Hepatocyte (in vitro differentiated cells): Measurements from ENCODE around the gene MGMT.

Experiments used
- CTCF ChIP-seq: fragments of 200-600 bp; sonication (generic); IDR thresholded peaks from 2 replicates; pipeline ENCODE4 v1.5.1; 2016; ENCODE audit warnings: antibody characterized with exemption, mild to moderate bottlenecking; ENCODE audit not compliant: poor library complexity
- EZH2 ChIP-seq: fragments of 200-600 bp; sonication (generic); IDR thresholded peaks from 2 replicates; pipeline ENCODE4 v1.6.1; 2016; ENCODE audit warnings: antibody characterized with exemption, mild to moderate bottlenecking, borderline replicate concordance
- EZH2phosphoT487 ChIP-seq: fragments of 200-600 bp; sonication (generic); IDR thresholded peaks from one replicate; pipeline ENCODE4 v1.6.1; 2018; ENCODE audit warnings: antibody characterized with exemption, mild to moderate bottlenecking, low read depth, moderate library complexity; ENCODE audit not compliant: unreplicated experiment, severe bottlenecking

- TF ChIP-seq CTCF (no peak), EZH2 (no peak), EZH2phosphoT487 (no peak)
Measured at GRCh38 chr10:129716211-129716681, 249.2 kb downstream of the MGMT start.
